ENCODE results near the gene DAP.

The DAP gene

DNA sequence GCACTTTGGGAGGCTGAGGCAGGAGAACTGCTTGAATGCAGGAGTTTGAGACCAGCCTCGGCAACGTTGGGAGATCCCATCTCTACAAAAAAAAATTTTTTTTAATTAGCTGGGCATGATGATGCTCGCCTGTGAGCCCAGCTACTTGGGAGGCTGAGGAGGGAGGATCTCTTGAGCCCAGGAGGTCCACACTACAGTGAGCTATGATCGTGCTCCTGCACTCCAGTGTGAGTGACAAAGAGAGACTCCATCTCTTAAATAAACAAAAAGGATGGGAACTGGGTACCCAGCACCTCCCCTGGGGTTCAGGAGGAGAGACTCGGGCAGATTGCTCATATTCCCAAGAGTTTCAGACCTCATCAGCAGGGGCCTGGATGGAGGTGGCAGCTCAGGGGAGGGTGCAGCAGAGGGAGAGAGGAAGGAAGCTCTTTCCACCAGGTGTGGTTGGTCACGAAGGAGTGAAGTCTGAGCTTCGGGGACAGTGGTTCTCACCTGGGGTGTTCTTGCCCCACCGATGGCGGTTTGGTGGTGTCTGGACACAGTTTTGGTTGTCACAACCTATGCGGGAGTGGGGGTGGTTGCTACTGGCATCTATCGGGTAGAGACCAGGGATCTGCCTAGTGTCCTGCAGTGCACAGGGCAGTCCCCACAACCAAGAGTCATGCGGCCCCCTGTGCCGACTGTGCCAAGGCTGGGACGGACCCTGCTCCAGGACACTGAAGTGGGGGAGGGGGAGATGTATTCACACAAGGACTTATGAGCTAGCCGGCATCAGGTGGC lies 124.5 kb downstream of the DAP start:
- Histone ChIP-seq H3K4me3 (ENCODE audit: low read depth, low read length) (no peak overlapping the region), H3K4me1 (no peaks in the 10 kb centered on the region), H3K27me3 (no peaks in the 10 kb centered on the region), H3K36me3 (no peaks in the 10 kb centered on the region), H3K9me3 (no peaks in the 10 kb centered on the region)
- no peak for TF ChIP-seq CTCF (IDR thresholded peaks at IDR 0.05; ENCODE audit: low read depth, low read length)
- DNase-seq, result no peak

GRCh38 chr5:10635867-10636350 lies 125.1 kb downstream of the DAP start:
- Histone ChIP-seq H3K4me3 (ENCODE audit: low read depth, low read length) (no peak overlapping the region), H3K9me3 (no peaks in the 10 kb centered on the region), H3K4me1 (no peaks in the 10 kb centered on the region), H3K27me3 (no peaks in the 10 kb centered on the region), H3K36me3 (no peaks in the 10 kb centered on the region)
- DNase-seq, result no peak
- no peak for TF ChIP-seq CTCF (IDR thresholded peaks at IDR 0.05; ENCODE audit: low read depth, low read length)

DNA sequence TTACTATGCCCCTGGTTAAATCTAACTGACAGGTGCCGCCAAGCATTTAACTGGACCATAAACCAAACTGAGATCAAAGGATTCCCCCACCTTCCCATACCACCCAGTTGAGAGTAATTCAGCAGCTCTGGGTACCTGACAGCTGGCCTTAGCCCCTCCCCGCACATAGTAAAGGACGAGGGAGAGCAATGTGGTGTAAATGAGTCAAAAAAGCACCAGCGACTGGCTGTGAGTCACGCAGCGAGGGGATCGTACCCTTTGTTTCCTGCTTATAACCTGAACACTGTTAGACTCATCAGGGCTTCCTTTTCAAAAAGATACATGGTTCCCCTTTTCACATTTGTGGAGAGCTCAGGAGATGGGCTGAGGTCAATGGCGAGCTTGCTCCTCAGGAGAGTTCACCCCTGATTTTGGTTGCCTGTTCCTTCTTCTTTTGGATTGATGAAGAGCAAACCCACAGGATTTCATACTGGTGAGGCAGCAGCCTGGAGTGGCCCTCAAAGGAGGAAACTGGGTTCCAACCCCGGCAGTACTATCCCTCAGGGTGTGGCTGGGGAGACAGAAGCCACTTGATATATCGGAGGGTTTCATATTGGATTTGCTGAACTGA lies 125.7 kb downstream of the DAP start:
- no peak overlapping the region for H3K4me3 ChIP-seq (ENCODE audit: low read depth, low read length)
- H3K36me3 ChIP-seq, result no peaks in the 10 kb centered on the region
- H3K9me3 ChIP-seq, result no peaks in the 10 kb centered on the region
- DNase-seq, result no peak
- TF ChIP-seq CTCF (IDR thresholded peaks at IDR 0.05; ENCODE audit: low read depth, low read length), result no peak
- no peaks in the 10 kb centered on the region for H3K4me1 ChIP-seq
- no peaks in the 10 kb centered on the region for H3K27me3 ChIP-seq

- Histone ChIP-seq H3K36me3 (no peaks in the 10 kb centered on the region), H3K4me3 (ENCODE audit: low read depth, low read length) (no peak overlapping the region), H3K4me1 (no peaks in the 10 kb centered on the region), H3K27me3 (no peaks in the 10 kb centered on the region), H3K9me3 (no peaks in the 10 kb centered on the region)
- no peak for TF ChIP-seq CTCF (IDR thresholded peaks at IDR 0.05; ENCODE audit: low read depth, low read length)
- no peak for DNase-seq
Observed at GRCh38 chr5:10634562-10634961, 126.5 kb downstream of the DAP start.

- no peaks in the 10 kb centered on the region for H3K9me3 ChIP-seq
- no peaks in the 10 kb centered on the region for H3K27me3 ChIP-seq
- H3K4me3 ChIP-seq (ENCODE audit: low read depth, low read length), result no peak overlapping the region
- no peaks in the 10 kb centered on the region for H3K4me1 ChIP-seq
- DNase-seq, result no peak
- no peak for TF ChIP-seq CTCF (IDR thresholded peaks at IDR 0.05; ENCODE audit: low read depth, low read length)
- no peaks in the 10 kb centered on the region for H3K36me3 ChIP-seq
Observed at GRCh38 chr5:10634050-10634449, 127.0 kb downstream of the DAP start.

Measured in BE2C (cell line).